Stimulated activated CD4-positive, alpha-beta T cell treated with anti-CD3 and anti-CD28 coated beads, Interleukin-4, amount 100 ng/mL, for 1 hour (primary cell): Measurements from ENCODE around the gene IGF2BP2.
"Not testable (repeated sequence)": the region's sequence is repeated elsewhere in the genome, so short reads cannot be mapped to it uniquely, and the experiment has no call there.

Source experiments
- DNase-seq: peaks from one replicate; pipeline ENCODE4 v3.0.0-alpha.2; 2020

IGF2BP2 gene

DNA sequence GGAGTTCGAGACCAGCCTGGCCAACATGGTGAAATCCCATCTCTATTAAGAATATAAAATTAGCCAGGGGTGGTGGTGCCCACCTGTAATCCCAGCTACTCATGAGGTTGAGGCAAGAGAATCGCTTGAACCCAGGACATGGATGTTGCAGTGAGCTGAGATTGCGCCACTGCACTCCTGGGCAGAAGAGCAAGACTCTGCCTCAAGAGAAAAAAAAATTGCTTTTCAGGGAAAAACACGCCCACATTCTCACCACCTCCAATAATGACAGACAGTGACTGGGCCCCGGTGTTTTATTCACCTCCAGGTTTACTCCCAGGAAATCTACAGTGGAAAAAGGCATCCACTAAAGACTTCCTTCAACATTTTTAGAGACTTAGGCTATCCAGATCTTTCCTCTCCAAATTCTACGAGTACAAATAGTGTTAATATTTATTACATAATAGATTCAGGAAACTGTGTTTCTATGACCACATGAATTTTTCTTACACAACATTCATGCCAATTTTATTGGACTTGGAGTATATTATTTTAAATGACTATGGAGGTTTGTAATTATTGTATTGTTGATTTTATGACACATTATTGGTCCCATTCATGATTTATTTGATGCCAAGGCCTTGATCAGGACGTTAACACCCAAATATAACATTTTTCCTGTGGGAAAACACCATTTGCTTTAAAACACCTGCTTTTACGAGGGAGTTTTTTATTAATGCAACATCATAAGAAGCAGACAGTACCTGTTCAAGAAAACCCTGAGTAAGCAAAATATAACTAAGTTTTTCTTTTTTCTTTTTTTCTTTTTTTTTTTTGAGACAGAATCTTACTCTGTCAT lies 26.6 kb downstream of the IGF2BP2 start:
- DNase-seq: no peak

DNA sequence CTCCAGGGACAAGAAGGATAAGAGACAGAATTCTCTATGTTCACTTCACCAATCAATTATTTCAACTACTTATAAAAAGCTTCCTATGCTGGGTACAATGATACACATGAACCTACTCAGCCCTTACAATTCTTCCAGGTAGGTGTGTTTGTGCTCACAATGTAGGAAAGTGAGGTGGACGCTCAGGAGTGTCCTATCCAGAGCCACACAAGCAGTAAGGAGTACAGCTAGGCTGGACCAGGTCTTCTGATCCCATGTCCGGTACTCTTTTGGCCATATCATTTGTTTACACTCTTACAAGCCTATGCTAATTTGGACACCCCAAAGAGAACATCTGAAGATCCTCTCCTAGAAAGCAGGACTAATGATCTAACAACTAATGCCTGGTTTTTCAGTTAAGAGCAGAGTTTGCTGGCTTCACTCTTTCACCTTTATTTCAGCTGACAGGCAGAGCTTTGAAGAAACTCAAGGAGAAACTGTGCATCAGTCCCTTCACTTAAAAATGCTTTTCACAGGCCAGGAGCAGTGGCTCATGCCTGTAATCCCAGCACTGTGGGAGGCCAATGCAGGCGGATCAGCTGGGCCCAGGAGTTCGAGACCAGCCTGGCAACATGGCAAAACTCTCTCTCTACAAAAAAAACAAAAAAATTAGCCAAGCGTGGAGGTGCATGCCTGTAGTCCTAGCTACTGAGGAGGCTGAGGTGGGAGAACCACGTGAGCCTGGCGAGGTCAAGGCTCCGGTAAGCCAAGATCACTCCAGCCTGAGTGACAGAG lies 27.5 kb downstream of the IGF2BP2 start:
- DNase-seq: no peak

GRCh38 chr3:185796431-185797107 lies 28.3 kb downstream of the IGF2BP2 start:
- DNase-seq: no peak

GRCh38 chr3:185793381-185793780 lies 31.5 kb downstream of the IGF2BP2 start:
- DNase-seq: no peak

GRCh38 chr3:185792955-185793354 lies 31.9 kb downstream of the IGF2BP2 start:
- no peak for DNase-seq

GRCh38 chr3:185789891-185790830 lies 34.7 kb downstream of the IGF2BP2 start:
- no peak for DNase-seq

DNA sequence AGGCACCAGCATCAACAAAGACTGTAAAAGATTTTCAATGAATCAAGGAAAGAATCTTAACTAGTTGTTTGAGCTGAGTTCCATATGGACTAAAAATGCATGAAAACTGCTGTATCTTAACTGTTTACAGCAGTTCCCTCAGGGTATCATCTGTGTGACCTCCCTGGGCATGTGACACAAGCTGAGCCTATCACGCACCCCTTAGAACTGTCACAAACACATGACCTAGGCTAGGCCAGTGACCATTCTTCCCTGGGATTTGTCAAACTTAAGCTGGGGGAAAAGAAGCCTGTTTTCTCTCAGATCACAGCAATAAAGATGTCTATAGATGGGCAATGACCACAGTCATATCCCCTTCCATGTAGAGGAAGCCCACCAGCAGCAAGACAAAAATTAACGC lies 35.7 kb downstream of the IGF2BP2 start:
- no peak for DNase-seq

GRCh38 chr3:185788292-185788691 lies 36.5 kb downstream of the IGF2BP2 start:
- DNase-seq: no peak

DNA sequence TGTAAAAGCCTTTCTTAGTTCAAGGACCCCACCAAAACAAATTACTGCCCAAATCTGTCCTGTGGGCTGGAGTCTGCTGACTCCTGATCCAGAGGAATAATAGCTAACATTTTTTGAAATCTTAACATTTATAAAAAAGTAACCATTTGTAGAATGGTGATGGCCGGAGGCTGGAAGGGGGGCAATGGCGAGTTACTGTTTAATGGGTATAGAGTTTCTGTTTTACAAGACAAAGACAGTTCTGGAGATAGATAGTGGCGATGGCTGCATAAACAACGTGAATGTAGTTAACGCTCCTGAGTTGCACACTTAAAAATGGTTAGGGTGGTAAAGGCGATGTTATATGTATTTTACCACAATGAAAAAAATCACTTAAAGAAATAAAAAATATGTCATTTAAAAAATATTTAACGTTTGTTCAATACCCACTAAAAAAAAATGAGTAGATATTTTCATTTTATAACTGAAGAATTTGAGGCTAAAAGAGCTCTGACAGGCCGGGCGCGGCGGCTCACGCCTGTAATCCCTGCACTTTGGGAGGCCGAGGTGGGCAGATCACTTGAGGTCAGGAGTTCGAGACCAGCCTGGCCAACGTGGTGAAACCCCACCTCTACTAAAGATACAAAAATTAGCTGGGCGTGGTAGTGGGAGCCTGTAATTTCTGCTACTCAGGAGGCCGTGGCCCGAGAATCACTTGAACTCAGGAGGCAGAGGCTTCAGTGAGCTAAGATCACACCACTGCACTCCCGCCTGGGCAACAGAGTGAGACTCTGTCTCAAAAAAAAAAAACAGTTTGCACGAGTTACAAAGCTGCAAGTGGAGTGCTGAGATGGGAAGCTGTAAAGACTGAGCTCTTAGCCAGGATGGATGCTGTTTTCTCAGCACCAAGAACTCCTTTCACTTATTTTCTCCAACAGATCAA lies 37.6 kb downstream of the IGF2BP2 start:
- no peak for DNase-seq

DNA sequence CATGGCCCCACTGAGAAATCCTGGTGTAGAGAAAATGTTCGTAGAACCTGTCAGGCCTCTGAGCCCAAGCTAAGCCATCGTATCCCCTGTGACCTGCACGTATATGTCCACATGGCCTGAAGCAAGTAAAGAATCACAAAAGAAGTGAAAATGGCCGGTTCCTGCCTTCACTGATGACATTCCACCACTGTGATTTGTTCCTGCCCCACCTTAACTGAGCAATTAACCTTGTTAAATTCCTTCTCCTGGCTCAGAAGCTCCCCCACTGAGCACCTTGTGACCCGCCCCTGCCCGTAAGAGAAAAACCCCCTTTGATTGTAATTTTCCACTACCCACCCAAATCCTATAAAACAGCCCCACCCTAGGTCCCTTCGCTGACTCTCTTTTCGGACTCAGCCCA lies 38.6 kb downstream of the IGF2BP2 start:
- DNase-seq: not testable (repeated sequence)

DNA sequence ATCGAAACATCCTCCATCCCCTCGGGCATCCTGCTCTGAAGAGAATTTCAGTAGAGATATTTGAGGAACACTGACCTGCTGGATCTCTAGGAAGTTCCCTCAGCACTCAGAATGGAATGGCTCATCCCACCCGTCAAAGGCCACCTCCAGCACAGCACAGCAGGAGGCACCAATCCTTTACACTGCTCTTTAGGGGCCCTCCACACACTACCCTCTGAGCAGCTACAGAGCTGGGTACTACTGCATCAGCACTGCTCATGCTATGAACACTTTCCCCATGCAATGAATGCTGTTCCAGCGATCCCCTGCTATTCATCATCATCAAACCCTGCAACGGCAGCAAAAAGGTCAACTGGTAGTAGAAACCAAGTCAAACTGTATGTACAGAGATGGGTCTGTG lies 40.5 kb downstream of the IGF2BP2 start:
- no peak for DNase-seq

- no peak for DNase-seq
Observed at GRCh38 chr3:185781759-185782158, 43.1 kb downstream of the IGF2BP2 start.

GRCh38 chr3:185779461-185779860 lies 45.4 kb downstream of the IGF2BP2 start:
- no peak for DNase-seq

DNA sequence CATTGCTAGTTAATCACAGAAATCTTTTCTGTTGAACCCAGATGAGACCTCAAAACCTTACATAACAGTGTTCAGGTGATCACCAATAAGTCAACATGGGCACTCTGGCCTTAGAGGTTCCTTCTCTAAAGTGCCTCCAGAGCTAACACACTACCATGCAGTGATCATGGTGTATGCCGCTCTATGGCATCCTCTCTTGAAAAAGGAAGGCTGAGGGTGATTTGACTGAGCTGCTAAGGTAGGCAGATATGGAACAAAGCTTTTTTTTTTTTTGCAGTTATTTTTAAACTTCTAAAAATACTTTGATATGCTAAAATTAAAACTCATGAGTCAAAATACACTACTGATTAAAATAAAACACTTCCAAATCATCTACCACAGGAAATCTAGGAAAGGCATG lies 46.0 kb downstream of the IGF2BP2 start:
- no peak for DNase-seq

DNA sequence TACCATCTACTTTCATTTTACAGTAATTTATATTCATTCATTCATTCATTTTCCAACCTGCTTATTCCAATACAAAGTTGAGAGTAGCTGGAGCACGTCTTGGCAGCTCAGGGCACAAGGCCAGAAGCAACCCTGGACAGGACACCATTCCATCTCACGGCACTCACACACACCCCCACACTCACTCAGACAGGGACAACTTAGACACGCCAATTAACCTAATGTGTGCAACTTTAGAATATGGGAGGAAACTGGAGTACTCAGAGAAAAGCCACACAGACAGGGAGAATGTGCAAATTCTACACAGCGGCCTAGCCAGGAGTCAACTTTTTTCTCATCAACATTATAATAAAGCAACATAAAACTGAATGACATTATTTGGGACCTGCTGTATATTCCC lies 46.7 kb downstream of the IGF2BP2 start:
- DNase-seq: no peak

DNA sequence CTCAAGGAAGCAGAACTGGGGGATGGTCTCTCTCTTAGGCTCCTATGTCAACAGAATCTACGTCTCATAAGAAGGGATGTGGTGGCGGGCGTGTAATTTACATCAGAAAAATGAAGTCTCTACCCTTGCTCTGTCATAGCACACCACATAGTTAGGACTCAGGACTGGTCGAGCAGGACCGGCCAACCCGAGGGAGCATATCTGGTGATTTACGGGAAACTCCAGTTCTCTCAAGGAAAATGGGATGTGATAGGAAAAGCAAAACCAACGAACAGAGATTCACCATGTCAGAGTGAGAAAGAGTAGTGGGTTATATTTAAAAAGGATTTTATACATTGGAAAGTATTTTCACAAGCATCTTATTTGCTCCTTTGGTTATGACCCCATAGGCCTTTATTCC lies 54.7 kb downstream of the IGF2BP2 start:
- DNase-seq: no peak

DNA sequence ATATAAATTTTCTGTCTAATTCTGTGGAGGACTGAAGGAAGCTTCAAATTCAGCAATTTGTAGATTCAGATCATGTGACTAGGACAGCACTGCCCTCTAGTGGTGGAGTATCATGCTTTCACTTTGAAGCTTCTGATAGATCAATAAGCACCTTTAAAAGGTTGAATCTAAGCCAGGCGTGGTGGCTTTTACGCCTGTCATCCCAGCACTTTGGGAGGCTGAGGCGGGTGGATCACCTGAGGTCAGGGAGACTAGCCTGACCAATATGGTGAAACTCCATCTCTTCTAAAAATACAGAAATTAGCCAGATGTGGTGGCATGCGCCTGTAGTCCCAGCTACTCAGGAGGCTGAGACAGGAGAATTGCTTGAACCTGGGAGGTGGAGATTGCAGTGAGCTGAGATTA lies 56.3 kb downstream of the IGF2BP2 start:
- DNase-seq: peak; percentile 5

DNA sequence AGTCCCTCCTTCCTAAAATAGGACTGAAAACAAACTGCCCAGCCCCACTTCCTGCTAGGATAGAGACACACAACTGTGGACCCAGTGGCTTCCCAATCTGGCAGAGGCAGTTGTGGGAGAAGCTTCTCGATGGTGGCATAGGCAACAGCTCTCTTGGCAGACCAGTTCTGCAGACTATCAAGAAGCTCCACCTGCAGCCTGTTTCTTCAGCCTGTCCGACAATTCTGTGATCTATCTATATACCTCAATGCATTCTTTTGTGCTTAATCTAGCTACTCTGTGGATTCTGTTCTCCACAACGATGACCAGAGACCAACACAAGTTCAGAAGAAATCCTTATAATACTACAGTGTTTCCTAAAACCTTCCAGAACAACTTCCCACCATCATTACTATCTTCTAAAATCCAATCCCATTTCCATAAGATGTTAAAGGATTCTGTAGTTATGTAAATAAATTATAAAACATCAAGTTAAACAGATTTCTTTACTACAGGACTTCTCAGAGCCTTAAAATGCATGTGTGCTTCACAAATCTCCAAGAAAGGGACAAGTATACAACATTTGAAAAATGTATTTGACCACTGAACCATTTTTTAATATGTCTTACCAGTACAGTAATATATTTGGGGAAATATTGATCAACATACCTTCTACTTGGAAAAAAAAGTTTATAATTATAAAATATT lies 57.7 kb downstream of the IGF2BP2 start:
- no peak for DNase-seq

- no peak for DNase-seq
Observed at GRCh38 chr3:185766329-185767001, 58.4 kb downstream of the IGF2BP2 start.

DNA sequence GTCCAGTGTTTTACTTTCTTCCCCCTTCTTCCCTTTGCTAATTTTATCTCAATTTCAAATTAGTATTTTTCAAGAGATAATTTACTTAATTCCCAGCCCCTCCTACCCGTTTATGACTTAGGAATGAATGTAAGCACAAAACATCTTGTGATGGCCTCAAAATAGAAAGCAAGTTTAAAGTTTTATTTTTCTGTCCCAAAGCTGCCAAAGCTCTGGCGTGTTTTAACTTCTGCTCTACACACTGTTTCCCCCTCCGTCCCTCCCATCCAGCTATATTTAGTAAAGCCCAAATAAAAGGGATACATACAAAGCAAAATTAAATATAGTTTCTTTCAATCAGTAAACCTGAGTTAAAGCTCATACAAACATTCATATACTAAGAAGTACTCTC lies 59.9 kb downstream of the IGF2BP2 start:
- no peak for DNase-seq
